ENCODE results near the gene TSPAN4.
A peak's percentile ranks its signal among the peaks of the same experiment; 100 is the strongest.

TSPAN4 gene

GRCh38 chr11:808427-809286 lies 34.0 kb upstream of the TSPAN4 start:
- FAIRE-seq = no peak

DNA sequence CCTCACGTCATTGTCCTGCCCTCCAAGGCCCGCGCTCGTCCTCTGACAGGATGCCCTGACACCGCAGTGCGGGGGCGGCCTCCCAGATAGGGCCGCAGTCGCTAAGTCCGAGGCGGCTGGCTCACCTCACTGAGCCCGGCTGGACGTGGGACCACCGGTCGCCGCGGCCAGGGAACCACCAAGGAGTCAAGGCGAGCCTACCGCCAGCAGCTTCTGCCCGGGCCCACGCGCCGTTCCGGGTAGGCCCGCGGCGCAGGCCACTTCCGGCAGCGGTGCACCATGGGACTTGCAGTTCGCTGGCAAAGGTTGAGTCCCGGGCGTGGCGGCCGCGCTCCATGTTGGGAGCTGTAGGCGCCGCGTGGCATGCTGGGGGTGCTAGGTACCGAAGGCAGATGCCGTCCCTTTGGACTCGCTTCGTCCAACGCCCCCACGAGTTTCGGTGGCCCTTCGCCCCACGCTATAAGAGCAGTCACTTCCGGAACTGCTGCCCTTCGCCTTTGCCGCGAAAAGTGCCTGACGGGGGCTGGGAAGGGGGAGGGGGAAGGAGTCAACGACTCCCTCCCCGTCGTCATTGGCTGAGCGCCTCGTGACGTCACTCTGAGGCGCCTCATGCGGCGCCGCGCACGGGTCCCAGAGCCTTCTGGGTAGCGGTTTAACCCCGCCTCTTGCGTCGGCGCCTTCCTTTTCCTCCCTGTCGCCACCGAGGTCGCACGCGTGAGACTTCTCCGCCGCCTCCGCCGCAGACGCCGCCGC lies 33.2 kb upstream of the TSPAN4 start, which contains the start of gene RPLP2:
Gene RPLP2, plus strand, starts transcription at position 681 of the 753 bp plus-strand sequence. CDS start 268 bp downstream, outside the sequence.
- peak; percentile 86 for FAIRE-seq

DNA sequence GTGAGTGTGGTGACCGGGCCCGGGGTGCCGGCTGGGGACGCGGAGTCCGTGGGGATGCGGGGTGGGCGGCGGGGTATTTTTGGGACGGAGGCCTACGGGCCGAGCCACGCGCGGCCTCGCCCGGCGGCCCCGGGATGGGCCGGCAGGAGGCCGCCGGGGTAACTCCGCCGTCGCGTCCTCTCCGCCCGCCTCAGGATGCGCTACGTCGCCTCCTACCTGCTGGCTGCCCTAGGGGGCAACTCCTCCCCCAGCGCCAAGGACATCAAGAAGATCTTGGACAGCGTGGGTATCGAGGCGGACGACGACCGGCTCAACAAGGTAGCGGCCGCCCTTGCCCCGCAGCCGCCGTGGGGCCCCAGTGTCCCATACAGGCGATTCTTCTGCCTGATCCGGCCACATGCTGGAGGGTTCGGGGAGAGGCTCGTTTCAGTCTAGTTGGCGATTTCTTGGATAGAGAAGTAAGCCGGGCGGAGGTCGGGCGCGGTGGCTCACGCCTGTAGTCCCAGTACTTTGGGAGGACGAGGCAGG lies 32.5 kb upstream of the TSPAN4 start:
- no peak for FAIRE-seq

DNA sequence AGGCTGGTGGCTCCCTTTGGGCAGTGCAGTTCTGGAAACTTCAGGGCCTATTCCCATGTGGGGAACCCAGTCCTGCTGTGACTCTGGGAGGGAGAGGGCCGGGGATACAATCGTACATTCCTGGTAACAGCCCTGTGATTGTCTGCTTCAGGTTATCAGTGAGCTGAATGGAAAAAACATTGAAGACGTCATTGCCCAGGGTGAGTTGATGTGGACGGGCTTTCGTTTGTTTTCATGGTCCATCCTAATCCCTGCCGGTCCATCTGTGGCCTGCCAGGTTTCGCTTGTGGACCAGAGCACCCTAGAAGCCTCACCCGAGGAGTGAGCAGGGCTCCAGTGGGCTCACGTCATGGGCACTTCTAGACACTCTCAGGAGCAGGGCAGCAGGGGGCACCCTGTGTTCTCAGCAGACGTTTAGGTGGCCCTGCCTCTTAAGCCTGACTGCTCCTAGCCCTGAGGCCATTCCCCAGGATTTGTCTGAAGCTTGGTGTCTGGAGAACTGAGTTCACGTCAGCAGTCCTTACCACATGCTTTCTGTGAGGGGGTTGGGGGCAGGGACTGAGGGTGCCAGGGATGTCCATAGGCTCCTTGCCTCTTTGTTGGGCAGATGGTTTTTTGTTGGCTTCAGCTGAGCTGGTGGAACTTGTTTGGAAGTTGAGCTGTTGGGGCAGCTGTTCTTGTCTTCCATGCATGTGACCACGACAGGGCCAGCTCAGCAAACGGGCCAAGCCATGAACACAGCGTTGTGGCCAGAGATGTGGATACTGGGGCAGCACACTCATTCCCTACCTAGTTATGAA lies 31.0 kb upstream of the TSPAN4 start:
- FAIRE-seq = no peak

- FAIRE-seq = no peak
Observed at GRCh38 chr11:812390-812789, 30.3 kb upstream of the TSPAN4 start.

- FAIRE-seq = no peak
Observed at GRCh38 chr11:813072-813455, 29.6 kb upstream of the TSPAN4 start.

- FAIRE-seq = no peak
Observed at GRCh38 chr11:813456-814096, 29.1 kb upstream of the TSPAN4 start.

- FAIRE-seq = no peak
Observed at GRCh38 chr11:815675-816432, 26.8 kb upstream of the TSPAN4 start.

GRCh38 chr11:816433-816779 lies 26.2 kb upstream of the TSPAN4 start:
- no peak for FAIRE-seq

GRCh38 chr11:818396-819128 lies 24.1 kb upstream of the TSPAN4 start, which contains the start of gene PNPLA2:
PNPLA2 (plus strand) TSS chr11:818914; CDS start chr11:819719, 805 bp downstream.
- no peak for FAIRE-seq

GRCh38 chr11:819129-819931 lies 23.3 kb upstream of the TSPAN4 start:
- FAIRE-seq = no peak

GRCh38 chr11:819943-820649 lies 22.6 kb upstream of the TSPAN4 start:
- no peak for FAIRE-seq

- no peak for FAIRE-seq
Observed at GRCh38 chr11:820655-821511, 21.8 kb upstream of the TSPAN4 start.

- no peak for FAIRE-seq
Observed at GRCh38 chr11:821512-822371, 20.9 kb upstream of the TSPAN4 start.

DNA sequence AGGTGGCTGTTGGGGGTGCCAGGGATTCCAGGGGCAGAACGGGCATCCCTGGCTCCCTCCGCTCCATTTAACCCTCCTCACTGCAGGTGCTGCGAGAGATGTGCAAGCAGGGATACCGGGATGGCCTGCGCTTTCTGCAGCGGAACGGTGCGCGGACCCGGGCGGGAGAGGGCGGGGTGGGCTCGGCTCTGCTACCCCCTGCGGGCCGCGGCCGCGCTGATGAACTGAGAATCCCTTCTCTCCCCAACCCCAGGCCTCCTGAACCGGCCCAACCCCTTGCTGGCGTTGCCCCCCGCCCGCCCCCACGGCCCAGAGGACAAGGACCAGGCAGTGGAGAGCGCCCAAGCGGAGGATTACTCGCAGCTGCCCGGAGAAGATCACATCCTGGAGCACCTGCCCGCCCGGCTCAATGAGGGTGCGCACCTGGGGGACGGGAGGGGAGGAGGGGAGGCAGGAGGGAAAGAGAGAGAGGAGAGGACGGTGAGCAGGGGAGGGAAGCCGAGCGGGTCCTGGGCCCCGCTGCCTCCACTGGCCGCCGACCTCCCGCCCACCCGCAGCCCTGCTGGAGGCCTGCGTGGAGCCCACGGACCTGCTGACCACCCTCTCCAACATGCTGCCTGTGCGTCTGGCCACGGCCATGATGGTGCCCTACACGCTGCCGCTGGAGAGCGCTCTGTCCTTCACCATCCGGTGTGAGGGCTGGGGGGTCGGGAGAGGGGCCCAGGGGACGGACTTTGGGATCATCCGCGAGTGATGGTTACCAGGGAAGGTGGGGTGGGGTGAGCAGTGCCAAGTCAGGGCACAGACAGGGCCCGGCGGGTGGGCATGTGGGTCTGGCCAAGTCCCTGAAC lies 19.0 kb upstream of the TSPAN4 start:
- FAIRE-seq = no peak

GRCh38 chr11:824292-824880 lies 18.3 kb upstream of the TSPAN4 start:
- no peak for FAIRE-seq
